HEK293T (cell line): Measurements from ENCODE around the gene CTPS2.

Source experiments
- LEF1 ChIP-seq: fragments of 450-650 bp; IDR thresholded peaks from 2 replicates; pipeline ENCODE4 v1.6.1; 2017; ENCODE audit warnings: mild to moderate bottlenecking, borderline replicate concordance
- SP1 ChIP-seq: fragments of 450-650 bp; IDR thresholded peaks from 2 replicates; pipeline ENCODE4 v1.6.1; 2017
- TARDBP ChIP-seq: fragments of 450-650 bp; IDR thresholded peaks from 2 replicates; pipeline ENCODE4 v1.6.1; 2016

DNA sequence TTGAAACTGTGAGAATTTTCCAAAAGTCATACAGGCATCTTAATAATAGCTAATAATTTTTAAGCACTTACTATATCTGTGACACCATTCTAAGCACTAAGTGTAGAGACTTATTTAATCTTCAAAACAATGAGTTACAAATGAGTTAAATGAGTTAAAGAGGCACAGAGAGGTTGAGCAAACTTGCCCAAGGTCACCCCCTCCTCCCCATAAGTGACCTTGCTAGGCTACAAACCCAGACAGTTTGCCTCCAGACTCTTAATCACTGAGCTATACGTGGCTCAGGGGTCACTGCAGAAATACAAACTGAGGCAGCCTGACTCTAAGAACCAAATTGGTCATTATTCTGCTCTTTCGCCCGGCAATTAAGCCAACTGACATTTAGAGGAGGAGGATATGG lies 15.5 kb downstream of the CTPS2 start:
- TF ChIP-seq LEF1 (no peak), SP1 (no peak), TARDBP (no peak)
